Adrenal gland (tissue), 12 donors: ENCODE results near the gene SSU72. TPM values are rescaled to one million over a fixed set of nuclear protein-coding genes. Genes with fewer than 3 reads are reported as not detected.

Experiments
- DNase-seq, 7 donors: peaks; one replicate each; pipeline ENCODE4 v3.0.0-alpha.2; 2019 to 2020
- H3K27ac ChIP-seq, 5 donors: fragments of 200-600 bp; sonication (generic) in 4 of 5; 1 replicate in 3 of 5; 2 replicates in 2 of 5; pipeline versions ENCODE4 v1.5.1 to v1.8.0; 2016 to 2020; ENCODE audit warnings: mild to moderate bottlenecking in 1 of 5
- H3K27me3 ChIP-seq: fragments of 200-600 bp; 2 replicates; pipeline ENCODE4 v1.8.0; 2021
- H3K36me3 ChIP-seq, 2 donors: fragments of 200-600 bp; replicated peaks in 1 of 2; 1 replicate in 1 of 2; 2 replicates in 1 of 2; pipeline versions ENCODE4 v1.5.1 to v1.8.0; 2018 to 2022
- H3K4me1 ChIP-seq, 2 donors: fragments of 200-600 bp; replicated peaks in 1 of 2; 1 replicate in 1 of 2; 2 replicates in 1 of 2; pipeline versions ENCODE4 v1.5.1 to v1.8.0; 2018 to 2021
- H3K4me3 ChIP-seq, 4 donors: fragments of 200-600 bp; sonication (generic) in 3 of 4; one replicate each; pipeline ENCODE4 v1.5.1; 2016 to 2018
- H3K9me3 ChIP-seq, 3 donors: fragments of 200-600 bp; sonication (generic) in 1 of 3; replicated peaks in 1 of 3; 1 replicate in 2 of 3; 2 replicates in 1 of 3; pipeline versions ENCODE4 v1.5.1 to v1.8.0; 2016 to 2021
- POLR2A ChIP-seq, 2 donors: fragments of 450-650 bp; IDR thresholded peaks; one replicate each; pipeline ENCODE4 v1.6.1; 2017; ENCODE audit warnings: antibody characterized with exemption in 2 of 2, mild to moderate bottlenecking in 2 of 2, moderate library complexity in 1 of 2
- WGBS, 4 donors: extraction: QIAGEN DNeasy Blood & Tissue Kit in 2 of 4; methylation state at CpG; one replicate each; pipeline versions ENCODE4 v1.1.5 to v1.1.7; 2013 to 2017; 5-methylcytosine and 5-hydroxymethylcytosine counted together
- intact Hi-C, 2 donors: fragments of 100-400 bp; cut with DNase I; formaldehyde crosslinking; loops; one replicate each; pipeline versions ENCODE4 v1.14.1 to v1.15.0; 2022 to 2023
- polyA plus RNA-seq, 3 donors: library from polyadenylated mRNA; stranded (reverse); fragments of 200-250 nt in 2 of 3; fragments of 350-450 nt in 1 of 3; fragmentation: Illumina TruSeq in 1 of 3; extraction: RNeasy Lipid Tissue Mini Kit (QIAGEN cat#74804) in 1 of 3; gene quantifications; one replicate each; pipeline ENCODE4 v1.2.3, GENCODE V29; 2013 to 2014
- total RNA-seq, 9 donors: library from RNA; depleted of rRNA in 4 of 9; stranded (reverse); fragments of >200 nt in 4 of 9; fragments of 120-200 nt in 1 of 9; fragmentation: NEBNext Ultra II Directional in 1 of 9; extraction: Animal tissue kit (Norgen Biotek cat#: 25700) in 1 of 9; gene quantifications; one replicate each; pipeline versions ENCODE4 v1.1.0 to v1.2.4, GENCODE V29; 2013 to 2023
- TF ChIP-seq, protein P1 (sequence below), 6 experiments: fragments of 450-650 bp in 4 of 6; fragments of 200-600 bp in 2 of 6; sonication (generic) in 1 of 6; IDR thresholded peaks; 1 replicate in 5 of 6; 2 replicates in 1 of 6; pipeline versions ENCODE4 v1.5.1 to v1.8.0; 2016 to 2021; ENCODE audit warnings: antibody characterized with exemption in 6 of 6, mild to moderate bottlenecking in 2 of 6, moderate library complexity in 1 of 6
- donor health status: healthy with polysubstance abuse.
- donor health status: Bipolar disorder and iron deficiency.
- donor health status: DM: yes; HTN: yes; CAD: no.
- donor health status: DM: no; HTN: no; CAD: no.
- donor health status: DM: no; HTN: no; CAD: no.
- donor health status: DM: yes; HTN: yes; CAD: no.

Gene SSU72
- total and polyA plus RNA-seq, 12 donors: 50.1 to 219 (median 108) TPM

- H3K27ac ChIP-seq: peak overlapping the region; percentile 13 to 95 (median 69)
- intact Hi-C loops: no loop called here
- no peaks in the 10 kb centered on the region for H3K27me3 ChIP-seq
- WGBS, 4 donors: 52 to 66% (median 57%) methylated on average over 23 to 45 of the region's 45 CpGs
- peak; percentile 64 to 79 (median 73) for DNase-seq
- peaks cover 0 to 3% of the 10 kb centered on the region in 2 donors for H3K36me3 ChIP-seq
- H3K4me1 ChIP-seq: peaks cover 19 to 23% of the 10 kb centered on the region in 2 donors
- H3K4me3 ChIP-seq: no peak overlapping the region
- H3K9me3 ChIP-seq: no peaks in the 10 kb centered on the region
- no peak for TF ChIP-seq POLR2A (IDR thresholded peaks at IDR 0.05)
- TF ChIP-seq, protein P1, sequence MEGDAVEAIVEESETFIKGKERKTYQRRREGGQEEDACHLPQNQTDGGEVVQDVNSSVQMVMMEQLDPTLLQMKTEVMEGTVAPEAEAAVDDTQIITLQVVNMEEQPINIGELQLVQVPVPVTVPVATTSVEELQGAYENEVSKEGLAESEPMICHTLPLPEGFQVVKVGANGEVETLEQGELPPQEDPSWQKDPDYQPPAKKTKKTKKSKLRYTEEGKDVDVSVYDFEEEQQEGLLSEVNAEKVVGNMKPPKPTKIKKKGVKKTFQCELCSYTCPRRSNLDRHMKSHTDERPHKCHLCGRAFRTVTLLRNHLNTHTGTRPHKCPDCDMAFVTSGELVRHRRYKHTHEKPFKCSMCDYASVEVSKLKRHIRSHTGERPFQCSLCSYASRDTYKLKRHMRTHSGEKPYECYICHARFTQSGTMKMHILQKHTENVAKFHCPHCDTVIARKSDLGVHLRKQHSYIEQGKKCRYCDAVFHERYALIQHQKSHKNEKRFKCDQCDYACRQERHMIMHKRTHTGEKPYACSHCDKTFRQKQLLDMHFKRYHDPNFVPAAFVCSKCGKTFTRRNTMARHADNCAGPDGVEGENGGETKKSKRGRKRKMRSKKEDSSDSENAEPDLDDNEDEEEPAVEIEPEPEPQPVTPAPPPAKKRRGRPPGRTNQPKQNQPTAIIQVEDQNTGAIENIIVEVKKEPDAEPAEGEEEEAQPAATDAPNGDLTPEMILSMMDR (IDR thresholded peaks at IDR 0.05): peak in 1 of 6 experiments; percentile 10
Measured at GRCh38 chr1:1542766-1543705, 31.6 kb downstream of the SSU72 start.

GRCh38 chr1:1541956-1542765 is 32.5 kb downstream of the SSU72 start:
- intact Hi-C loops: no loop called here
- Histone ChIP-seq H3K4me1 (peaks cover 19 to 23% of the 10 kb centered on the region in 2 donors), H3K36me3 (peaks cover 0 to 3% of the 10 kb centered on the region in 2 donors), H3K27me3 (no peaks in the 10 kb centered on the region), H3K9me3 (no peaks in the 10 kb centered on the region), H3K4me3 (no peak overlapping the region), H3K27ac (peak overlapping the region in 4 of 5 donors; percentile 13 to 95 (median 51))
- no peak for TF ChIP-seq POLR2A (IDR thresholded peaks at IDR 0.05)
- TF ChIP-seq, protein P1 (IDR thresholded peaks at IDR 0.05): no peak
- WGBS, 4 donors: 75 to 88% (median 81%) methylated on average over 17 to 37 of the region's 37 CpGs
- peak; percentile 78 to 89 (median 88) for DNase-seq

DNA sequence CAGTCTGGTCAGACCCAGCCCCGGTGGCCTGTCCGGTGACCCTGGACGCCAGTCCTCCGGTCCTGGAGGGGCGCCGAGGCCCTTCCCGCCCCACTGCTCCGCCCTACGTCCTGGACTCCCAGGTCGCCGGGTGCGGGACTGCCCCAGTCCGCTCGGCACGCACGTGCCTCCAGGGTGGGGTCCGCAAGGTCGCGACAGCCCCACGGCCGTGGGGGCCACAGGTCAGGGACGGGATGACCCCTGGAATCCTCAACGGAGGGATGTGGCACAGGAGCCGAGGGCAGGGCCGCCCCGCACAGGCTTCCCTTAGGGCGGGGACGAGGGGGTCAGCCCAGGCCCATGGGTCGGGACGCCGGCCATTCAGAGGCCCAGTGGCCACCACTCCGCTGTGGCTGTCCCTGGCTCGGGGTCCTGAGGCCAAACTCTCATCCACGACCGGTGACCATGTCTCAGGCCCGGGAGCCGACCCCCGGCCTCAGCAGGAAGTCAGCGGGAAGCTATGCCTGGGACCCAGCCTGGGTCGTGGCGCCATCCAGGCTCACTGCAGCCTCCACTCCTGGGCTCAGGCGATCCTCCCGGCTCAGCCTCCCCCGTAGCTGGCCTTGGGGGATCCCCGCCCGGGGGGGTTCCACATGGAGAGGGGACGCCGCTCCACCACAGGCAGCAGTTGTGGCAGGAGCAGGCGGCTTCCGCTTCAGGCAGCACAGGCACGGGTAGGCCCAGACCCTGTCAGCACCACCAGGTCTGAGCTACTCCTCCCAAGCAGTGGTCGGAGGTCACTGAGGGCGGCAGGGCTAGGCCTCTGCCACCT is 33.6 kb downstream of the SSU72 start:
- peak overlapping the region in 2 of 5 donors; percentile 33 to 61 for H3K27ac ChIP-seq
- no peaks in the 10 kb centered on the region for H3K9me3 ChIP-seq
- peaks cover 0 to 3% of the 10 kb centered on the region in 2 donors for H3K36me3 ChIP-seq
- peak in 1 of 7 donors; percentile 34 for DNase-seq
- peak overlapping the region in 2 of 4 donors; percentile 18 to 87 for H3K4me3 ChIP-seq
- H3K27me3 ChIP-seq: no peaks in the 10 kb centered on the region
- TF ChIP-seq POLR2A (IDR thresholded peaks at IDR 0.05): no peak
- TF ChIP-seq, protein P1 (IDR thresholded peaks at IDR 0.05): no peak
- 46 to 98% (median 47%) methylated on average over 7 to 53 of the region's 53 CpGs for WGBS, 4 donors
- H3K4me1 ChIP-seq: peaks cover 19 to 23% of the 10 kb centered on the region in 2 donors
- intact Hi-C loops: no loop called here
